ENCODE data around the gene FSD2. TPM values are rescaled to one million over a fixed set of nuclear protein-coding genes. Genes with fewer than 3 reads are reported as not detected.
A peak's percentile ranks its signal among the peaks of the same experiment; 100 is the strongest.

FSD2 gene
- total and polyA plus RNA-seq, 9 of the 15 experiments (the other 6 are each of a cell fraction or from before 2014, with no cell fraction given): 0.01 to 0.06 TPM; not detected in 7

GRCh38 chr15:82809308-82810060, 3.6 kb upstream of the FSD2 start, which contains the start of gene WHAMM:
WHAMM (plus strand) TSS chr15:82809628; CDS start chr15:82809727, 99 bp downstream.
- Histone ChIP-seq H3K9me1 (ENCODE audit: control insufficient read depth, insufficient read depth, low read length) (no peaks in the 10 kb centered on the region), H3K27ac (ENCODE audit: extremely low read depth, low read depth, low read length) (peak within 1 kb of the TSS; percentile 93), H2AFZ (ENCODE audit: low read depth, low read length) (peak within 1 kb of the TSS; percentile 90), H3K9ac (ENCODE audit: insufficient read depth in 1 of 2, low read depth in 2 of 2, low read length in 2 of 2) (peak within 1 kb of the TSS; percentile 88 to 99), H4K20me1 (replicated peaks; ENCODE audit: control insufficient read depth, insufficient read depth, low read length) (0 out of 2 replicates have a peak, but pooled peaks cover 2% of the 10 kb centered on the region), H3K4me3 (peak within 1 kb of the TSS; percentile 94), H3K4me1 (replicated peaks in 1 of 2; ENCODE audit: control insufficient read depth in 2 of 2, insufficient read depth in 2 of 2, low read length in 2 of 2) (peaks cover 12 to 21% of the 10 kb centered on the region in 2 experiments; a peak in 4 of 5 replicates), H3K4me2 (ENCODE audit: insufficient read depth, low read length) (peak within 1 kb of the TSS; percentile 95), H3K36me3 (ENCODE audit: control insufficient read depth, insufficient read depth, low read length) (peaks cover 20% of the 10 kb centered on the region; the same call in 2 of the 3 replicates), H3K9me3 (replicated peaks; ENCODE audit: control insufficient read depth, insufficient read depth, low read depth, low read length) (no peaks in the 10 kb centered on the region), H3K79me2 (ENCODE audit: control insufficient read depth, insufficient read depth, low read length) (peaks cover 39% of the 10 kb centered on the region), H3K27me3 (ENCODE audit: control insufficient read depth in 2 of 2, insufficient read depth in 2 of 2, low read length in 2 of 2) (no peaks in the 10 kb centered on the region)
- BruUV-seq (replicated peaks): no TSS peak
- intact Hi-C loops (cut with micrococcal nuclease) (loop anchor here (2.0 to 10.0 kb wide), 4 partner anchors 38 to 165 kb away; partner anchors contain the start of gene CPEB1), in situ Hi-C loops (cut with MboI) (no loop called here)
- FAIRE-seq (peak; percentile 97), ATAC-seq (peak; percentile 96), DNase-seq (ENCODE audit: extremely low read depth in 1 of 4, low spot score in 3 of 4) (peak; percentile 98 to 99 (median 98))
- ChIA-PET CTCF (ENCODE audit: low intra/inter-chr PET ratio) (no interaction called here), POLR2A (interaction anchor here (0.5 to 0.9 kb wide), 4 partner anchors 23 to 177 kb away, joined by 3 read pairs; partner anchors contain the start of gene RAMAC)
- WGBS (ENCODE audit: insufficient coverage, low coverage, missing lambda C conversion rate): under 1% methylated on average over 51 of the region's 67 CpGs
- peak; percentile 93 for TF ChIP-seq CEBPB (tag; IDR thresholded peaks at IDR 0.05)
- TF ChIP-seq FOXM1 (IDR thresholded peaks at IDR 0.05; ENCODE audit: low read depth): no peak
- no peak for TF ChIP-seq FOXM1 (CRISPR knock-in tag; IDR thresholded peaks at IDR 0.05; ENCODE audit: low read depth)
- no peak for TF ChIP-seq ZBTB43 (CRISPR knock-in tag; IDR thresholded peaks at IDR 0.05)
- peak in 1 of 2 experiments; percentile 71; a peak in 3 of 4 replicates for TF ChIP-seq MAZ (CRISPR knock-in tag; conservative IDR thresholded peaks at IDR 0.05 in 1 of 2, IDR thresholded peaks at IDR 0.05 in 1 of 2)
- TF ChIP-seq HMGXB4 (CRISPR knock-in tag; IDR thresholded peaks at IDR 0.05): no peak
- no peak for TF ChIP-seq CREB5 (CRISPR knock-in tag; IDR thresholded peaks at IDR 0.05)
- TF ChIP-seq ZNF165 (CRISPR knock-in tag; IDR thresholded peaks at IDR 0.05; ENCODE audit: borderline replicate concordance): no peak
- peak; percentile 31; the same call in 1 of the 2 replicates for TF ChIP-seq HDAC2 (IDR thresholded peaks at IDR 0.05)
- TF ChIP-seq ZNF146 (CRISPR knock-in tag; IDR thresholded peaks at IDR 0.05; ENCODE audit: unreplicated experiment): no peak
- TF ChIP-seq, protein P1, sequence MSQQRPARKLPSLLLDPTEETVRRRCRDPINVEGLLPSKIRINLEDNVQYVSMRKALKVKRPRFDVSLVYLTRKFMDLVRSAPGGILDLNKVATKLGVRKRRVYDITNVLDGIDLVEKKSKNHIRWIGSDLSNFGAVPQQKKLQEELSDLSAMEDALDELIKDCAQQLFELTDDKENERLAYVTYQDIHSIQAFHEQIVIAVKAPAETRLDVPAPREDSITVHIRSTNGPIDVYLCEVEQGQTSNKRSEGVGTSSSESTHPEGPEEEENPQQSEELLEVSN (IDR thresholded peaks at IDR 0.05; ENCODE audit: borderline replicate concordance in 1 of 2, extremely low read depth in 1 of 2, insufficient read depth in 1 of 2, insufficient read length in 1 of 2, low read depth in 1 of 2, low read length in 1 of 2, poor library complexity in 1 of 2, severe bottlenecking in 1 of 2): peak; percentile 37 to 43
- no peak for TF ChIP-seq HBP1 (CRISPR knock-in tag; IDR thresholded peaks at IDR 0.05)
- TF ChIP-seq CREM (IDR thresholded peaks at IDR 0.05; ENCODE audit: low read depth): peak; percentile 69
